Ovary (tissue), 3 donors: Measurements from ENCODE around the gene MKRN2OS.

Experiments
- EP300 ChIP-seq: sonication (generic); formaldehyde crosslinking; IDR thresholded peaks from one replicate; pipeline ENCODE4 v1.6.1; 2017; ENCODE audit warnings: antibody characterized with exemption
- TF ChIP-seq, protein P1 (sequence below), 3 donors: fragments of 450-650 bp in 2 of 3; fragments of 200-600 bp in 1 of 3; IDR thresholded peaks; one replicate each; pipeline versions ENCODE4 v1.5.1 to v1.8.0; 2016 to 2022; ENCODE audit warnings: antibody characterized with exemption in 3 of 3, mild to moderate bottlenecking in 1 of 3
- donor health status: DM: no; HTN: no; CAD: no.

DNA sequence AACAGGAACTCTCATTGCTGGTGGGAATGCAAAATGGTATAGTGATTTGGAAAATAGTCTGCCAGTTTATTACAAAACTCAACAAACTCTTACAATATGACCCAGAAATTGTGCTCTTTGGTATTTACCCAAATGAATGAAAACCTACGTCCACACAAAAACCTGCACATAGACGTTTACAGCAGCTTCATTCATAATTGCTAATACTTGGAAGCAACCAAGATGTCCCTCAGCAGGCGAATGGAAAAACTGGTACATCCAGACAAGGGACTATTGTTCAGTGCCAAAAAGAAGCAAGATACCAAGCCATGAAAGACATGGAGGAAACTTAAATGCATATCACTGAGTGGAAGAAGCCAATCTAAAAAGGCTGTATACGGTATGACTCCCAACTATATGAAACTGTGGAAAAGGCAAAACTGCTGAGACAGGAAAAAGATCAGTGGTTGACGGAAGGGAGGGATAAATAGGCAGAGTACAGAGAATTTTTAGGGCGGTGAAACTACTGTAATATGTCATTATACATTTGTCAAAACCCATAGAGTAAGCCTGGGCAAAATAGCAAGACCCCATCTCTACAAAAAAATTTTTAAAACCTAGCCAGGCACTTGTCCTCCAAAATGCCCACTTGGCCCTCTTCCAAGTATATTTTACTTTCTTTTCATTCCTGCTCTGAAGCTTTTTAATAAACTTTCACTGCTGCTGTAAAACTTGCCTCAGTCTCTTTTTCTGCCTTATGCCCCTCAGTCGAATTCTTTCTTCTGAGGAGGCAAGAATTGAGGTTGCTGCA lies 4.9 kb upstream of the MKRN2OS start:
- TF ChIP-seq, protein P1, sequence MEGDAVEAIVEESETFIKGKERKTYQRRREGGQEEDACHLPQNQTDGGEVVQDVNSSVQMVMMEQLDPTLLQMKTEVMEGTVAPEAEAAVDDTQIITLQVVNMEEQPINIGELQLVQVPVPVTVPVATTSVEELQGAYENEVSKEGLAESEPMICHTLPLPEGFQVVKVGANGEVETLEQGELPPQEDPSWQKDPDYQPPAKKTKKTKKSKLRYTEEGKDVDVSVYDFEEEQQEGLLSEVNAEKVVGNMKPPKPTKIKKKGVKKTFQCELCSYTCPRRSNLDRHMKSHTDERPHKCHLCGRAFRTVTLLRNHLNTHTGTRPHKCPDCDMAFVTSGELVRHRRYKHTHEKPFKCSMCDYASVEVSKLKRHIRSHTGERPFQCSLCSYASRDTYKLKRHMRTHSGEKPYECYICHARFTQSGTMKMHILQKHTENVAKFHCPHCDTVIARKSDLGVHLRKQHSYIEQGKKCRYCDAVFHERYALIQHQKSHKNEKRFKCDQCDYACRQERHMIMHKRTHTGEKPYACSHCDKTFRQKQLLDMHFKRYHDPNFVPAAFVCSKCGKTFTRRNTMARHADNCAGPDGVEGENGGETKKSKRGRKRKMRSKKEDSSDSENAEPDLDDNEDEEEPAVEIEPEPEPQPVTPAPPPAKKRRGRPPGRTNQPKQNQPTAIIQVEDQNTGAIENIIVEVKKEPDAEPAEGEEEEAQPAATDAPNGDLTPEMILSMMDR (IDR thresholded peaks at IDR 0.05), result no peak
- TF ChIP-seq EP300, result no peak
